Measurements from ENCODE around the gene RNH1. TPM values are rescaled to one million over a fixed set of nuclear protein-coding genes. Genes with fewer than 3 reads are reported as not detected.

Gene RNH1
- total RNA-seq, 2 experiments from 2014 or later: 65.5 to 65.7 TPM

DNA sequence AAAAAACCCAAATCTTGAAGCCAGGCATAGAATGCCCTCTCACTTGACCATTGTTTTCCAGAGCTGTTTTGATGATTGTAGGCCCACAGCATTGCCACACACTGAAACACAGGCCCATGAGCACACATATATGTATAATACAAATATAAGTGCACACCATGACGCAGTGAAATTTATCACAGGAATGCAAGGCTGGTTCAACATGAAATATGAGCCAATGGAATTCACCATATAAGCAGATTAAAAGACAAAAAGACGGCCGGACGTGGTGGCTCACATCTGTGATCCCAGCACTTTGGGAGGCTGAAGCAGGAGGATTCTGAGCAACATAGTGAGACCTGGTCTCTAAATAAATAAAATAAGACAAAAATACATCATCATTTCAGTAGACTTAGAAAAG is 9.4 kb upstream of the RNH1 start:
- Histone ChIP-seq H2AFZ (ENCODE audit: low read length) (no peak overlapping the region), H3K79me2 (ENCODE audit: insufficient read depth, low read depth, low read length) (no peaks in the 10 kb centered on the region), H3K4me3 (ENCODE audit: low read depth, low read length, poor library complexity, severe bottlenecking) (no peak overlapping the region), H3K4me1 (ENCODE audit: insufficient read depth, low read length, poor library complexity, severe bottlenecking) (no peaks in the 10 kb centered on the region), H3K9me3 (ENCODE audit: low read length) (no peaks in the 10 kb centered on the region; the same call in 1 of the 2 replicates), H3K36me3 (ENCODE audit: insufficient read depth, low read length) (peaks cover 4% of the 10 kb centered on the region; the same call in 1 of the 2 replicates), H3K9me2 (ENCODE audit: insufficient read depth, low read length) (no peaks in the 10 kb centered on the region), H4K20me1 (ENCODE audit: insufficient read depth, low read length) (no peaks in the 10 kb centered on the region), H3K27ac (ENCODE audit: low read depth, low read length, poor library complexity, severe bottlenecking) (no peak overlapping the region), H3K4me2 (ENCODE audit: low read length) (no peak overlapping the region)
- no TSS peak for BruUV-seq (replicated peaks)
- intact Hi-C loops (cut with micrococcal nuclease; ENCODE audit: unreplicated experiment): no loop called here
- no peak for DNase-seq (ENCODE audit: low spot score)
- ChIA-PET CTCF (ENCODE audit: unreplicated experiment) (no interaction called here), POLR2A (no interaction called here)
- no peak for TF ChIP-seq EZH2phosphoT487 (IDR thresholded peaks at IDR 0.05; ENCODE audit: borderline replicate concordance, low read depth, low read length)
- TF ChIP-seq, protein P1, sequence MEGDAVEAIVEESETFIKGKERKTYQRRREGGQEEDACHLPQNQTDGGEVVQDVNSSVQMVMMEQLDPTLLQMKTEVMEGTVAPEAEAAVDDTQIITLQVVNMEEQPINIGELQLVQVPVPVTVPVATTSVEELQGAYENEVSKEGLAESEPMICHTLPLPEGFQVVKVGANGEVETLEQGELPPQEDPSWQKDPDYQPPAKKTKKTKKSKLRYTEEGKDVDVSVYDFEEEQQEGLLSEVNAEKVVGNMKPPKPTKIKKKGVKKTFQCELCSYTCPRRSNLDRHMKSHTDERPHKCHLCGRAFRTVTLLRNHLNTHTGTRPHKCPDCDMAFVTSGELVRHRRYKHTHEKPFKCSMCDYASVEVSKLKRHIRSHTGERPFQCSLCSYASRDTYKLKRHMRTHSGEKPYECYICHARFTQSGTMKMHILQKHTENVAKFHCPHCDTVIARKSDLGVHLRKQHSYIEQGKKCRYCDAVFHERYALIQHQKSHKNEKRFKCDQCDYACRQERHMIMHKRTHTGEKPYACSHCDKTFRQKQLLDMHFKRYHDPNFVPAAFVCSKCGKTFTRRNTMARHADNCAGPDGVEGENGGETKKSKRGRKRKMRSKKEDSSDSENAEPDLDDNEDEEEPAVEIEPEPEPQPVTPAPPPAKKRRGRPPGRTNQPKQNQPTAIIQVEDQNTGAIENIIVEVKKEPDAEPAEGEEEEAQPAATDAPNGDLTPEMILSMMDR (conservative IDR thresholded peaks at IDR 0.05; ENCODE audit: low read length): no peak

DNA sequence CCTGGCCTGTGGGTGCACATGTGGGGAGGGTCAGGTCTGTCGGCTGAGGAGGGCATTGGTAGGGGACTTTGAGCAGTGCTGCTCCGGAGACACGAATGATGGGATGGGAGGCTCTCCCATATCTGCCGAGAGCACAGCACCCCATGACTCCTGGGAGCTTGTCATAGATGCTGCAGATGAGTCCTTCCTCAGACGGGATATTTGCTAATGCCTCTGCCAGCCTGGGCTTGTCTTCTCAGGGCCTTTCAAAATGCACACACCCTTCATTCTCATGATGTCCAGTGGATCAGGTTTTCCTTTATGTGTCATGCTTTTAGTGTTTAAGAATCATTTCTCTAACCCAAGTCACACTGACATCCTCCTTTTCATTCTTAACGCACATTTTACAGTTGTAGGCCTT is 8.1 kb upstream of the RNH1 start:
- DNase-seq (ENCODE audit: low spot score): no peak
- intact Hi-C loops (cut with micrococcal nuclease; ENCODE audit: unreplicated experiment): no loop called here
- H3K79me2 ChIP-seq (ENCODE audit: insufficient read depth, low read depth, low read length): no peaks in the 10 kb centered on the region
- TF ChIP-seq, protein P1 (conservative IDR thresholded peaks at IDR 0.05; ENCODE audit: low read length): no peak
- TF ChIP-seq EZH2phosphoT487 (IDR thresholded peaks at IDR 0.05; ENCODE audit: borderline replicate concordance, low read depth, low read length): no peak
- ChIA-PET CTCF (ENCODE audit: unreplicated experiment) (no interaction called here), POLR2A (no interaction called here)
- H3K4me3 ChIP-seq (ENCODE audit: low read depth, low read length, poor library complexity, severe bottlenecking): no peak overlapping the region
- no peaks in the 10 kb centered on the region for H3K4me1 ChIP-seq (ENCODE audit: insufficient read depth, low read length, poor library complexity, severe bottlenecking)
- H3K9me2 ChIP-seq (ENCODE audit: insufficient read depth, low read length): no peaks in the 10 kb centered on the region
- H3K27ac ChIP-seq (ENCODE audit: low read depth, low read length, poor library complexity, severe bottlenecking): no peak overlapping the region
- no peak overlapping the region for H3K4me2 ChIP-seq (ENCODE audit: low read length)
- no peaks in the 10 kb centered on the region; the same call in 1 of the 2 replicates for H3K9me3 ChIP-seq (ENCODE audit: low read length)
- no TSS peak for BruUV-seq (replicated peaks)
- no peak overlapping the region for H2AFZ ChIP-seq (ENCODE audit: low read length)
- H4K20me1 ChIP-seq (ENCODE audit: insufficient read depth, low read length): no peaks in the 10 kb centered on the region
- H3K36me3 ChIP-seq (ENCODE audit: insufficient read depth, low read length): peaks cover 4% of the 10 kb centered on the region; the same call in 1 of the 2 replicates

DNA sequence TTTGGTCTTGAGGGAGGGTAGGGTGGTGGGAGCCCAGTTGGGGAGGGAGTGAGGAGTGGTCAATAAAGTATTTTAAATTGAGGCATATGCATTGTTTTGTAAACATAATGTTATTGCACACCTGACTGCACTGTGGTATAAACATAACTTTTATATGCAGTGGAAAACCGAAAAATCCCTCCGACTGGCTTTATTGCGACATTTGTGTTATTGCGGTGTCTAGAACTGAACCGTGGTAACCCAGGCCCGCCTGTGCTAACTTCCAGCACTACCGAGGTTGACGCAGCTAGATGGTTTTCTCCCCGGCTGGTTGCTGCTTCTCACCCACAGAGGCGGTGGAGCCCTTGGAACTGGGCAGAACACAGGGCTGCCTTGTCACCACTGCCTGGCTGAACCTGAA is 7.6 kb upstream of the RNH1 start:
- Histone ChIP-seq H3K4me3 (ENCODE audit: low read depth, low read length, poor library complexity, severe bottlenecking) (no peak overlapping the region), H3K4me1 (ENCODE audit: insufficient read depth, low read length, poor library complexity, severe bottlenecking) (no peaks in the 10 kb centered on the region), H3K36me3 (ENCODE audit: insufficient read depth, low read length) (peaks cover 4% of the 10 kb centered on the region; the same call in 1 of the 2 replicates), H3K27ac (ENCODE audit: low read depth, low read length, poor library complexity, severe bottlenecking) (no peak overlapping the region), H3K9me3 (ENCODE audit: low read length) (no peaks in the 10 kb centered on the region; the same call in 1 of the 2 replicates), H2AFZ (ENCODE audit: low read length) (no peak overlapping the region), H3K4me2 (ENCODE audit: low read length) (no peak overlapping the region), H4K20me1 (ENCODE audit: insufficient read depth, low read length) (no peaks in the 10 kb centered on the region), H3K9me2 (ENCODE audit: insufficient read depth, low read length) (no peaks in the 10 kb centered on the region), H3K79me2 (ENCODE audit: insufficient read depth, low read depth, low read length) (no peaks in the 10 kb centered on the region)
- CTCF ChIA-PET (ENCODE audit: unreplicated experiment): no interaction called here
- POLR2A ChIA-PET: no interaction called here
- no peak for TF ChIP-seq EZH2phosphoT487 (IDR thresholded peaks at IDR 0.05; ENCODE audit: borderline replicate concordance, low read depth, low read length)
- TF ChIP-seq, protein P1 (conservative IDR thresholded peaks at IDR 0.05; ENCODE audit: low read length): no peak
- intact Hi-C loops (cut with micrococcal nuclease; ENCODE audit: unreplicated experiment): no loop called here
- no peak for DNase-seq (ENCODE audit: low spot score)
- BruUV-seq (replicated peaks): no TSS peak

Data from OCI-LY7 (cell line).